Measurements from ENCODE around the gene SLC2A2. TPM values are rescaled to one million over a fixed set of nuclear protein-coding genes. Genes with fewer than 3 reads are reported as not detected.
"Not testable (repeated sequence)": the region's sequence is repeated elsewhere in the genome, so short reads cannot be mapped to it uniquely, and the experiment has no call there.

SLC2A2 gene
- total RNA-seq, 2 donors from 2014 or later, result not detected

- DNase-seq (ENCODE audit: low spot score), result no peak
- intact Hi-C loops (cut with DNase I), result no loop called here
Measured at GRCh38 chr3:170997961-170998913, 28.3 kb downstream of the SLC2A2 start.

- DNase-seq (ENCODE audit: low spot score), result no peak
- intact Hi-C loops (cut with DNase I), result no loop called here
Measured at GRCh38 chr3:170992854-170993253, 33.7 kb downstream of the SLC2A2 start.

GRCh38 chr3:170991664-170992063, 34.9 kb downstream of the SLC2A2 start:
- intact Hi-C loops (cut with DNase I), result no loop called here
- no peak for DNase-seq (ENCODE audit: low spot score)

GRCh38 chr3:170989100-170989648, 37.3 kb downstream of the SLC2A2 start:
- no peak for DNase-seq (ENCODE audit: low spot score)
- intact Hi-C loops (cut with DNase I), result loop anchor here in 1 of 2 donors (5.0 kb wide), 1 partner anchor 858 kb away; no protein-coding TSS in a partner anchor

- DNase-seq (ENCODE audit: low spot score), result no peak
- intact Hi-C loops (cut with DNase I), result loop anchor here in 1 of 2 donors (5.0 kb wide), 1 partner anchor 859 kb away; no protein-coding TSS in a partner anchor
Measured at GRCh38 chr3:170988378-170988777, 38.1 kb downstream of the SLC2A2 start.

GRCh38 chr3:170985304-170985703, 41.2 kb downstream of the SLC2A2 start:
- intact Hi-C loops (cut with DNase I), result loop anchor here in 1 of 2 donors (5.0 kb wide), 1 partner anchor 862 kb away; no protein-coding TSS in a partner anchor
- DNase-seq (ENCODE audit: low spot score), result no peak

- intact Hi-C loops (cut with DNase I), result no loop called here
Measured at GRCh38 chr3:170982733-170983132, 43.8 kb downstream of the SLC2A2 start.

GRCh38 chr3:170980399-170980798, 46.1 kb downstream of the SLC2A2 start:
- intact Hi-C loops (cut with DNase I), result no loop called here
- no peak for DNase-seq (ENCODE audit: low spot score)

More at GRCh38 chr3:170982733-170983132, 43.8 kb downstream of the SLC2A2 start:
- no peak for DNase-seq (ENCODE audit: low spot score)

- no peak for DNase-seq (ENCODE audit: low spot score)
- intact Hi-C loops (cut with DNase I), result no loop called here
Measured at GRCh38 chr3:170977949-170978745, 48.4 kb downstream of the SLC2A2 start.

- intact Hi-C loops (cut with DNase I), result no loop called here
- no peak for DNase-seq (ENCODE audit: low spot score)
Measured at GRCh38 chr3:170976190-170976519, 50.4 kb downstream of the SLC2A2 start.

- no peak for DNase-seq (ENCODE audit: low spot score)
- intact Hi-C loops (cut with DNase I), result no loop called here
Measured at GRCh38 chr3:170975283-170976189, 51.0 kb downstream of the SLC2A2 start.

- intact Hi-C loops (cut with DNase I), result no loop called here
- no peak for DNase-seq (ENCODE audit: low spot score)
Measured at GRCh38 chr3:170974872-170975271, 51.6 kb downstream of the SLC2A2 start.

- intact Hi-C loops (cut with DNase I); DNase-seq (ENCODE audit: low spot score): not testable (repeated sequence)
Measured at GRCh38 chr3:170972917-170973316, 53.6 kb downstream of the SLC2A2 start.

GRCh38 chr3:170967126-170967525, 59.4 kb downstream of the SLC2A2 start:
- intact Hi-C loops (cut with DNase I), result no loop called here
- DNase-seq (ENCODE audit: low spot score), result no peak

- intact Hi-C loops (cut with DNase I), result no loop called here
Measured at GRCh38 chr3:170966495-170966894, 60.0 kb downstream of the SLC2A2 start.

GRCh38 chr3:170962411-170962810, 64.1 kb downstream of the SLC2A2 start:
- intact Hi-C loops (cut with DNase I), result loop anchor here in 1 of 2 donors (5.0 kb wide), 1 partner anchor 605 kb away; no protein-coding TSS in a partner anchor
- DNase-seq (ENCODE audit: low spot score), result no peak

More at GRCh38 chr3:170966495-170966894, 60.0 kb downstream of the SLC2A2 start:
- DNase-seq (ENCODE audit: low spot score), result no peak

- intact Hi-C loops (cut with DNase I), result loop anchor here (2.0 to 5.0 kb wide), 2 partner anchors 605 to 609 kb away; no protein-coding TSS in a partner anchor
- DNase-seq (ENCODE audit: low spot score), result no peak
Measured at GRCh38 chr3:170961616-170962400, 64.7 kb downstream of the SLC2A2 start.

- no peak for DNase-seq (ENCODE audit: low spot score)
- intact Hi-C loops (cut with DNase I), result no loop called here
Measured at GRCh38 chr3:170959457-170959856, 67.1 kb downstream of the SLC2A2 start.
